K562 (cell line): ENCODE data around the gene VPS35L. TPM values are rescaled to one million over a fixed set of nuclear protein-coding genes. Genes with fewer than 3 reads are reported as not detected.

Experiments used
- ATAC-seq: fragments of 200-7000 bp; cut with Tn5 transposase; 3 replicates; pipeline ENCODE4 v1.9.1; 2020; ENCODE audit warnings: moderate library complexity
- BruUV-seq: library from RNA; stranded (reverse); fragments of 400-500 nt; replicated peaks from 2 replicates; lab custom pipeline; 2021; lab: Mats Ljungman, UMichigan
- CTCF ChIA-PET: fragments of 300-600 bp; formaldehyde crosslinking; extraction: SDS; loops from one replicate; lab custom pipeline; 2021; ENCODE audit warnings: low intra/inter-chr PET ratio; lab: Yijun Ruan, JAX
- POLR2A ChIA-PET: fragments of 300-600, 350-650 bp; sonication (Branson Sonifier 250); formaldehyde crosslinking; extraction: SDS; loops from one replicate; lab custom pipeline; 2021; ENCODE audit warnings: antibody characterized with exemption, inconsistent platforms; lab: Yijun Ruan, JAX
- DNase-seq, 4 experiments: peaks; one replicate each; pipeline versions ENCODE4 v3.0.0 to v3.0.0-alpha.2; 2011 to 2018; ENCODE audit warnings: low spot score in 3 of 4, mixed read lengths in 3 of 4; ENCODE audit errors: extremely low read depth in 1 of 4
- FAIRE-seq: peaks from 2 replicates; lab custom pipeline; 2011; peaks lifted over from hg19 to GRCh38; lab: Jason Lieb, UNC
- H2AFZ ChIP-seq: 2 replicates; pipeline ENCODE4 v1.6.0; 2011; ENCODE audit warnings: low read depth, low read length, control low read depth, inconsistent platforms
- H3K27ac ChIP-seq: fragments of 200-600 bp; 3 replicates; pipeline ENCODE4 v1.8.0; 2011; ENCODE audit warnings: low read depth, mild to moderate bottlenecking, control low read depth, inconsistent platforms, low read length, moderate library complexity, mixed read lengths; ENCODE audit errors: extremely low read depth
- H3K27me3 ChIP-seq, 2 experiments: fragments of 300-600 bp in 1 of 2; 2 replicates in 1 of 2; 3 replicates in 1 of 2; pipeline versions ENCODE4 v1.6.0 to v1.8.0; 2011; ENCODE audit warnings: inconsistent platforms in 2 of 2, low read length in 2 of 2, mild to moderate bottlenecking in 1 of 2, mixed read lengths in 1 of 2, moderate library complexity in 1 of 2; ENCODE audit not compliant: control insufficient read depth in 2 of 2, insufficient read depth in 2 of 2
- H3K36me3 ChIP-seq: fragments of 300-600 bp; 3 replicates; pipeline ENCODE4 v1.8.0; 2011; ENCODE audit warnings: mild to moderate bottlenecking, low read length, inconsistent platforms; ENCODE audit not compliant: control insufficient read depth, insufficient read depth
- H3K4me1 ChIP-seq, 2 experiments: fragments of 200-600 bp in 1 of 2; replicated peaks in 1 of 2; 2 replicates in 1 of 2; 3 replicates in 1 of 2; pipeline versions ENCODE4 v1.5.1 to v1.8.0; 2011; ENCODE audit warnings: inconsistent platforms in 2 of 2, low read length in 2 of 2, mild to moderate bottlenecking in 1 of 2, mixed read lengths in 1 of 2, moderate library complexity in 1 of 2; ENCODE audit not compliant: control insufficient read depth in 2 of 2, insufficient read depth in 2 of 2
- H3K4me2 ChIP-seq: 2 replicates; pipeline ENCODE4 v1.6.1; 2011; ENCODE audit warnings: low read length, control low read depth, inconsistent platforms, mixed read lengths; ENCODE audit not compliant: insufficient read depth
- H3K4me3 ChIP-seq: fragments of 200-600 bp; sonication (generic), shearing (Covaris generic); 2 replicates; pipeline ENCODE4 v1.5.1; 2016; ENCODE audit warnings: control low read depth, inconsistent platforms
- H3K79me2 ChIP-seq: fragments of 200-600 bp; 3 replicates; pipeline ENCODE4 v1.8.0; 2011; ENCODE audit warnings: low read length, inconsistent platforms; ENCODE audit not compliant: control insufficient read depth, insufficient read depth
- H3K9ac ChIP-seq, 2 experiments: 2 replicates each; pipeline versions ENCODE4 v1.6.0 to v1.6.1; 2011; ENCODE audit warnings: low read depth in 2 of 2, low read length in 2 of 2, control low read depth in 1 of 2, inconsistent platforms in 1 of 2, mild to moderate bottlenecking in 1 of 2, mixed read lengths in 1 of 2; ENCODE audit not compliant: insufficient read depth in 1 of 2
- H3K9me1 ChIP-seq: one replicate; pipeline ENCODE4 v1.6.0; 2011; ENCODE audit warnings: inconsistent platforms, mild to moderate bottlenecking, low read length, moderate library complexity; ENCODE audit not compliant: control insufficient read depth, insufficient read depth
- H3K9me3 ChIP-seq: replicated peaks from 2 replicates; pipeline ENCODE4 v1.5.1; 2011; ENCODE audit warnings: low read depth, low read length, inconsistent platforms; ENCODE audit not compliant: control insufficient read depth, insufficient read depth
- H4K20me1 ChIP-seq: replicated peaks from 2 replicates; pipeline ENCODE4 v1.6.1; 2011; ENCODE audit warnings: low read length, inconsistent platforms, mixed read lengths; ENCODE audit not compliant: control insufficient read depth, insufficient read depth
- RBBP5 ChIP-seq: fragments of 200-600 bp; sonication (generic); IDR thresholded peaks from 2 replicates; pipeline ENCODE4 v1.6.1; 2012; ENCODE audit warnings: borderline replicate concordance, mild to moderate bottlenecking, low read length, control low read depth, inconsistent platforms; ENCODE audit not compliant: insufficient read depth, poor library complexity, severe bottlenecking
- SMARCC2 ChIP-seq: fragments of 450-650 bp; IDR thresholded peaks from 2 replicates; pipeline ENCODE4 v1.6.1; 2017; ENCODE audit warnings: antibody characterized with exemption, moderate library complexity, mild to moderate bottlenecking, low read depth
- ZNF395 ChIP-seq: fragments of 200-800 bp; sonication (Bioruptor generic); IDR thresholded peaks from 2 replicates; pipeline ENCODE4 v1.6.1; 2017; ENCODE audit warnings: missing genetic modification characterization, missing compliant biosample characterization
- WGBS: fragments of 100-300 bp; shearing (Covaris generic); methylation state at CpG from one replicate; pipeline ENCODE4 v1.1.6; 2016; ENCODE audit warnings: low coverage, mixed read lengths; ENCODE audit not compliant: insufficient coverage; ENCODE audit errors: missing lambda C conversion rate; 5-methylcytosine and 5-hydroxymethylcytosine counted together
- in situ Hi-C: fragments of 300-500 bp; cut with MboI; formaldehyde crosslinking; loops from 4 replicates; pipeline ENCODE4 v1.15.0; 2018; ENCODE audit warnings: inconsistent platforms, mixed read lengths
- intact Hi-C: fragments of 100-400 bp; cut with micrococcal nuclease; formaldehyde crosslinking; loops from 2 replicates; pipeline ENCODE4 v1.14.2; 2022
- polyA plus RNA-seq, 8 experiments: library from polyadenylated mRNA; depleted of rRNA in 4 of 8; stranded (reverse) in 5 of 8; unstranded in 3 of 8; fragments of >200 nt; fragmentation: Nextera tagmentation in 2 of 8; fragmentation: Illumina TruSeq in 1 of 8; extraction: Ambion mirVana in 2 of 8; extraction: Trizol in 1 of 8; gene quantifications; 2 replicates each; pipeline versions ENCODE4 v1.2.1 to v1.2.3, GENCODE V29; 2011 to 2014; ENCODE audit warnings: inconsistent platforms in 1 of 8, missing spikeins in 1 of 8
- total RNA-seq, 7 experiments: library from RNA; depleted of rRNA in 6 of 7; stranded (reverse); fragments of >200 nt in 6 of 7; fragmentation: Illumina TruSeq in 2 of 7; extraction: Trizol in 2 of 7; gene quantifications; 2 replicates each; pipeline versions ENCODE4 v1.2.1 to v1.2.3, GENCODE V29; 2011 to 2021; ENCODE audit warnings: low replicate concordance in 1 of 7

VPS35L gene
- total and polyA plus RNA-seq, 9 of the 15 experiments (the other 6 are each of a cell fraction or from before 2014, with no cell fraction given), result 10.2 to 30.4 (median 20.1) TPM

GRCh38 chr16:19524356-19524615 is 31.2 kb upstream of the VPS35L start:
- in situ Hi-C loops (no loop called here), intact Hi-C loops (loop anchor here (5.0 to 10.0 kb wide), 2 partner anchors 129 to 1148 kb away; no protein-coding TSS in a partner anchor)
- FAIRE-seq (no peak), ATAC-seq (peak; percentile 6), DNase-seq (no peak)
- Histone ChIP-seq H2AFZ (peak overlapping the region; percentile 93), H3K27me3 (no peaks in the 10 kb centered on the region), H3K36me3 (peaks cover 23% of the 10 kb centered on the region), H3K9ac (peak overlapping the region; percentile 71 to 97), H4K20me1 (no peaks in the 10 kb centered on the region), H3K79me2 (peaks cover 53% of the 10 kb centered on the region), H3K9me3 (no peaks in the 10 kb centered on the region), H3K27ac (peak overlapping the region; percentile 71), H3K4me2 (peak overlapping the region; percentile 92), H3K4me1 (peaks cover 27 to 31% of the 10 kb centered on the region in 2 experiments; a peak in 4 of 5 replicates), H3K9me1 (no peaks in the 10 kb centered on the region), H3K4me3 (peak overlapping the region; percentile 92)
- WGBS, result 0% methylated on average over 10 of the region's 11 CpGs
- ChIA-PET CTCF (no interaction called here), POLR2A (interaction anchor here (0.6 to 1.9 kb wide), 8 partner anchors 10 to 1270 kb away, joined by 3 to 7 read pairs (median 4); no protein-coding TSS in a partner anchor)
- TF ChIP-seq ZNF395 (0 out of 2 replicates have a peak, but pooled peaks have one; percentile 11), SMARCC2 (no peak), RBBP5 (peak; percentile 57)
- BruUV-seq, result no TSS peak
